IPS DF 6.9 (cell line): Measurements from ENCODE around the gene BRI3.

Source experiments
- DNase-seq: peaks from one replicate; pipeline ENCODE4 v3.0.0-alpha.2; 2013; ENCODE audit warnings: low read depth, low spot score
- H3K27ac ChIP-seq: one replicate; pipeline ENCODE4 v1.5.1; 2013; ENCODE audit warnings: low read length, control low read depth
- H3K27me3 ChIP-seq: 2 replicates; pipeline ENCODE4 v1.6.1; 2013; ENCODE audit warnings: mild to moderate bottlenecking, low read length; ENCODE audit not compliant: control insufficient read depth, insufficient read depth
- H3K36me3 ChIP-seq: 2 replicates; pipeline ENCODE4 v1.6.1; 2013; ENCODE audit warnings: low read length; ENCODE audit not compliant: control insufficient read depth, insufficient read depth
- H3K4me1 ChIP-seq: 2 replicates; pipeline ENCODE4 v1.6.1; 2013; ENCODE audit warnings: low read length; ENCODE audit not compliant: control insufficient read depth, insufficient read depth
- H3K4me3 ChIP-seq: 2 replicates; pipeline ENCODE4 v1.5.1; 2013; ENCODE audit warnings: mild to moderate bottlenecking, low read length
- H3K9me3 ChIP-seq: 2 replicates; pipeline ENCODE4 v1.6.1; 2013; ENCODE audit warnings: low read length, inconsistent platforms; ENCODE audit not compliant: control insufficient read depth, insufficient read depth
- WGBS: extraction: QIAGEN DNeasy Blood & Tissue Kit; methylation state at CpG from one replicate; pipeline ENCODE4 v1.1.7; 2013; ENCODE audit warnings: mixed read lengths, missing lambda C conversion rate; ENCODE audit not compliant: insufficient read length, insufficient coverage; 5-methylcytosine and 5-hydroxymethylcytosine counted together

The BRI3 gene

DNA sequence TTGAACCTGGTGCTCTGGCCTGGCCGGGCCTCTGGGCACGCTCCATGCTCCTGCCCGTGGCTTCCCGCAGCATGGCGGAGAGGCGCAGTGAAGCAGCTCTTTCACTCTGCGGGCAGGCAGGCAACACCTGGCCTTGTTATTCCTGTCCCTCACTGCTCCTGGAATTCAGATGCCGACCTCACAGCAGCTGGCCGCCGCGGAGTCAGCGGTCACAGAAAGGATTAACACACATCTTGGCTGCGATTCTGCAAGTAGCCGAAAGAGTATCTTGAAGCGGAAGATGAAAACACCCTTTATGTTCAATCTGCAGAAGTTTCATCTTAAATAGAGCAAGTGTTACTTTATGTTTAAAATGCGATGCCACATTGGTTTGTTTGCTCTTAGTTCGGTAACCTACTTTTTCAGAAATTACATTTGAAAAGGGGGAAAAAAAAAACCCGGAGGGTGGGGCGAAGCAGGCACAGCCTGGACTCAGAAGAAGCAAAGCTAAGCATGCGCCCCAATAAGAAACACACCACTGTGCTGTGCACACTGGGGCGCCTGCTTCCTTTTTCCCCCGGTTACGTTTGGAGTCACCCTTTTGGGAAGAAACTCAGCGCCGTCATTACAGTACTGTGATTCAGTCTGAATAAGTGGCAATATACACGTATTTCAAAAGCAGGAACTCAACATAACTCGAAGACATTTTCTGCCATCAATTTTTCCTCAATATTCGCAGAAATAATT is 42.3 kb downstream of the BRI3 start:
- peak; percentile 29 for DNase-seq
- no peaks in the 10 kb centered on the region for H3K27me3 ChIP-seq
- H3K4me3 ChIP-seq = no peak overlapping the region
- no peaks in the 10 kb centered on the region for H3K9me3 ChIP-seq
- no peak overlapping the region for H3K27ac ChIP-seq
- H3K4me1 ChIP-seq = peaks cover 7% of the 10 kb centered on the region
- no peaks in the 10 kb centered on the region for H3K36me3 ChIP-seq
- no CpG with 5 or more reads among the region's 28 CpGs for WGBS

- no peak for DNase-seq
- Histone ChIP-seq H3K27me3 (no peaks in the 10 kb centered on the region), H3K4me3 (no peak overlapping the region), H3K36me3 (no peaks in the 10 kb centered on the region), H3K4me1 (peaks cover 7% of the 10 kb centered on the region), H3K9me3 (no peaks in the 10 kb centered on the region), H3K27ac (no peak overlapping the region)
- WGBS = no CpG with 5 or more reads among the region's 6 CpGs
These were observed 43.3 kb downstream of the BRI3 start for GRCh38 chr7:98324782-98325181.

DNA sequence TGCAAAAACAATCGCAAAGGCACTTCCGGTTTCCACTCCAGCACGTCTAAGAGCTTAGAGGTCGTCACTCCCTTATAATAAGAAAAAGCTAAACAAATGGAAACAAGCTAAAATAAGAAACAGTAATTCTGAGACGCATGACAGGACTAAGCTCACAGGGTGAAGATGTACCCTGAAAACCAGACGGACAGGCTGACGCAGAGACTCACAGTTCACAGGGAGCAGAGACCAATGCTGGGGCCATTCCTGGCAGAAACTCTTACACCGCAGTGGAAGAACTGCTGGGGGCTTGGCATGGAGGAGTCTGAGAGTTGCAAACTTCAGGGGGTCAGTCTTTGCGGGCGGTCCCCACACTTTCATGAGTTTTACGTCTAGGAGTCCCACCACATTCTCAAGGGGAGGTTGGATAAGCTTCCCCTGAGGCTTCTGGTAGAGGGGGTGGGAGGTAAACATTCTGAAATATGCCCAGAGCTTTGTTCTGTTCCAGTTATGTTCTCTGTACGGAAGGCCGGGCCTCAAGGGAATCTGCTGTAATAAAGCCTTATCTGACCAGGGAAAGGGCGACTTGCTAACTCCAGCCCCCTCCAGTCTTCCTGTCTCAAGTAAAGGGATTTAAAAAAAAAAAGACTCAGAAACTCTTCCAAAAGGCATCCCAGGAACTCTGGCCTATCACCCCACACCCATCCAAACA is 47.8 kb downstream of the BRI3 start:
- WGBS = no CpG with 5 or more reads among the region's 14 CpGs
- no peak overlapping the region for H3K27ac ChIP-seq
- DNase-seq = no peak
- H3K9me3 ChIP-seq = no peaks in the 10 kb centered on the region
- H3K4me1 ChIP-seq = no peaks in the 10 kb centered on the region; the same call in 1 of the 2 replicates
- H3K27me3 ChIP-seq = no peaks in the 10 kb centered on the region
- H3K36me3 ChIP-seq = no peaks in the 10 kb centered on the region
- no peak overlapping the region for H3K4me3 ChIP-seq

DNA sequence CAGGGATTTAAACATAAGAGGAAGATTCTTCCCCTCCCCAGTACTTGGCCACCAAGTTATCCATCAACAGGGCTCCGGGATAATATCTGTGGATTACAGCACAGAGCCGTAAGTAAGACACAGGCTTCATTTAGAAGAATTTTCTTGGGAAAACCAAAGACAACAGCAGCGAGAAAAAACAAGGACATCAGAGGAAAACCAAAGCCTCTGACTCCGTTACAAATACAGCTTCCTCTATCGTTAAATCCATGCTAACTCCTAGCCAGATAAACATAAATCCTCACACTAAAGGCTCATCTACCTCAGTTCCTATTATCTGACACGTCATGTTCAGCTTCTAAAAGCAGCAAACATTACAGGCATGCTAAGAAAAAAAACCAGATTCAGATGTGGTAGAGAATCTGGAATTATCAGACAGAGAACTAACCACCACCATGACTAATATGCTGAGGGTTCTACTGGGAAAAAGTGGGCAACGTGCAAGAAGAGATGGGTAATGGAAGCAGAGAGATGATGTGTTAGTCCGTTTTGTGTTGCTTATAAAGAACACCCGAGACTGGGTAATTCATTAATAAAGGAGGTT is 48.4 kb downstream of the BRI3 start:
- Histone ChIP-seq H3K4me1 (no peaks in the 10 kb centered on the region; the same call in 1 of the 2 replicates), H3K36me3 (no peaks in the 10 kb centered on the region), H3K27ac (no peak overlapping the region), H3K27me3 (no peaks in the 10 kb centered on the region), H3K9me3 (no peaks in the 10 kb centered on the region), H3K4me3 (no peak overlapping the region)
- no CpG with 5 or more reads among the region's 9 CpGs for WGBS
- no peak for DNase-seq

- no CpG with 5 or more reads among the region's 5 CpGs for WGBS
- Histone ChIP-seq H3K36me3 (no peaks in the 10 kb centered on the region), H3K4me3 (no peak overlapping the region), H3K4me1 (no peaks in the 10 kb centered on the region; the same call in 1 of the 2 replicates), H3K27me3 (no peaks in the 10 kb centered on the region), H3K9me3 (no peaks in the 10 kb centered on the region), H3K27ac (no peak overlapping the region)
- no peak for DNase-seq
These were observed 49.5 kb downstream of the BRI3 start for GRCh38 chr7:98330926-98331529.

GRCh38 chr7:98334081-98334480 is 52.6 kb downstream of the BRI3 start:
- no peaks in the 10 kb centered on the region for H3K9me3 ChIP-seq
- H3K36me3 ChIP-seq = no peaks in the 10 kb centered on the region
- no peak for DNase-seq
- H3K27ac ChIP-seq = no peak overlapping the region
- WGBS = no CpG with 5 or more reads among the region's 1 CpG
- no peaks in the 10 kb centered on the region; the same call in 1 of the 2 replicates for H3K4me1 ChIP-seq
- no peaks in the 10 kb centered on the region for H3K27me3 ChIP-seq
- H3K4me3 ChIP-seq = no peak overlapping the region

DNA sequence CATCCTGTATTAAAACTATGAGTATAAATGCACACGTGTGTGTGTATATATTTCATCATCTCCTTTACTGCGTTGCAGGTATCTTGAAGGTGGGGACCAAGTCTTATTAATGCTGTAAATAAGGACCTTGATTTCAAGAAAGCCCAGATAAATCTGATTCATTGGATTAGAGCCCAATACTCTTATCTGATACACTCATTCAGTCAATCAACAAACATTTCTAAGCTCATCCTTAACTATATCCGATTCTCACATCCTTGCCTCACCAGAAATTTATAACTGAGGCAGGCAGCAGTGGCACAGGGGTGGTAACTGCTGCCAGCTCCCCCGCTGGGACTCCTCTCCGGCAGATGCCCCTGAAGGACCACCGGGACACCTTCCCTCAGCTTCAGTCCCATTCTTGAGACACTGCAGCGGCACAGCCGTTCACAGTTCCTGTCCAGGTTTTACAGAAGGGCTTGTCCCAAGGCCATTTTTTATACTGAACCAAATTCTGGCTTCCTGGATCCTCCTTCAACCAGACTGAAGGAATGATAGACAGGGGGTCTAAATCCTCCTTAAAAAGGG is 54.0 kb downstream of the BRI3 start:
- Histone ChIP-seq H3K9me3 (no peaks in the 10 kb centered on the region), H3K27ac (no peak overlapping the region), H3K36me3 (no peaks in the 10 kb centered on the region), H3K27me3 (no peaks in the 10 kb centered on the region), H3K4me1 (no peaks in the 10 kb centered on the region), H3K4me3 (no peak overlapping the region)
- no peak for DNase-seq
- no CpG with 5 or more reads among the region's 8 CpGs for WGBS

DNA sequence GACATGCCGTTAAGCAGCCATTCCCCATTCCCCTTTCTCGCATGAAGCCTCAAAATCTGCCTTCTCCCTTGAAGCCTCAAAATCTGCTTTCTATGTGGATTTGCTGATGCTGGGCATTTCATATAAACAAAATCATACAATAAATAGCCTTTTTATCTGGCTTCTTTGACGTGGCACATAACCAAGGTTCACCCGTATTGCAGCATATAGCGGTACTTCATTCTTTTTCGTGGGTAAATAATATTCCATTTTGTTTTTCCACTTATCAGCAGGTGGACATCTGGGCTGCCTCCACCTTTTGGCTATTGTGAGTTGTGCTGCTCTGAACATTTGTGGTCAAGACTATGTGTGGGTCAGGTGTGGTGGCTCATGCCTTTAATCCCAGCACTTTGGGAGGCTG is 57.0 kb downstream of the BRI3 start:
- Histone ChIP-seq H3K36me3 (no peaks in the 10 kb centered on the region), H3K9me3 (no peaks in the 10 kb centered on the region), H3K27me3 (no peaks in the 10 kb centered on the region), H3K4me1 (no peaks in the 10 kb centered on the region), H3K27ac (no peak overlapping the region), H3K4me3 (no peak overlapping the region)
- DNase-seq = no peak
- no CpG with 5 or more reads among the region's 6 CpGs for WGBS

DNA sequence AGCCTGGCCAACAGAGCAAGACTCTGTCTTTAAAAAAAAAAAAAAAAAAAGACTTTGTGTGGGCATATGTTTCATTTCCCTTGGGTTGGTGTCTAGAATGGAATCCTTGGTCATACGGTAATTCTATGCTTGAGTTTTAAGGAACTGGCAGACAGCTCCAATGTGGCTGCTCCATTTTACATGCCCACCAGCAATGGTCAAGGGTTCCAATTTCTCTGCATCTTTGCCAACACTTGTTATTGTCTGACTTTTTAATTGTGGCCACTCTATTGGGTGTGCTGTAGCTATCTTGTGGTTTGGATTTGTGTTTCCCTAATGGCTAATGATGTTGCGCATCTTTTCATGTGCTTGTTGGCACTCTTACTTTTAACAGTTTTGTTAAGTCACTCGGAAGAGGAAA is 57.6 kb downstream of the BRI3 start:
- no peaks in the 10 kb centered on the region for H3K9me3 ChIP-seq

GRCh38 chr7:98341106-98341505 is 59.6 kb downstream of the BRI3 start:
- no peaks in the 10 kb centered on the region for H3K4me1 ChIP-seq
- DNase-seq = no peak
- no peaks in the 10 kb centered on the region for H3K27me3 ChIP-seq
- H3K4me3 ChIP-seq = no peak overlapping the region
- no peaks in the 10 kb centered on the region for H3K9me3 ChIP-seq
- no CpG with 5 or more reads among the region's 3 CpGs for WGBS
- no peaks in the 10 kb centered on the region for H3K36me3 ChIP-seq
- no peak overlapping the region for H3K27ac ChIP-seq

More for the DNA sequence above, 57.6 kb downstream of the BRI3 start:
- Histone ChIP-seq H3K36me3 (no peaks in the 10 kb centered on the region), H3K27ac (no peak overlapping the region), H3K27me3 (no peaks in the 10 kb centered on the region), H3K4me1 (no peaks in the 10 kb centered on the region), H3K4me3 (no peak overlapping the region)
- no peak for DNase-seq
- WGBS = no CpG with 5 or more reads among the region's 3 CpGs
